ENCODE data around the gene HDLBP.

Gene HDLBP

DNA sequence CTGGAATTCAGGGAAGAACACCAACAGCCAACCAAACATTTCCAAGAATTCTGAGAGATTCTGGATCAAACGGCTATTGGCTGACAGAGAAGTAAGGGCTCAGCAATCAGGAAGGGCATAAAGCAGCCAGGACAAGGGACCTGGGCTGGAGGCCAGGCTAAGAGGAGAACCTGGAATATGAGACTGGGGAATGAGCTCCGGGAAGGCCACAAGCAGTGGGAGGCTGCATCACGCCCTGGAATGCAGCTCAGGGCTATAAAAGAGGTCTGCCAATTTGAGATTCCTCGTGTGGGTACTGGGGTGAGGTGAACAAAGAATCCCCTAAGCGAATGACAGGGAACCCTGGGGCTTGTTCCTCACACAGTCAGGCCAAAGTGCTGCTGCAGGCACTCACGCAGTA is 66.6 kb downstream of the HDLBP start:
- DNase-seq: no peak

GRCh38 chr2:241248289-241248688 is 67.2 kb downstream of the HDLBP start:
- no peak for DNase-seq

DNA sequence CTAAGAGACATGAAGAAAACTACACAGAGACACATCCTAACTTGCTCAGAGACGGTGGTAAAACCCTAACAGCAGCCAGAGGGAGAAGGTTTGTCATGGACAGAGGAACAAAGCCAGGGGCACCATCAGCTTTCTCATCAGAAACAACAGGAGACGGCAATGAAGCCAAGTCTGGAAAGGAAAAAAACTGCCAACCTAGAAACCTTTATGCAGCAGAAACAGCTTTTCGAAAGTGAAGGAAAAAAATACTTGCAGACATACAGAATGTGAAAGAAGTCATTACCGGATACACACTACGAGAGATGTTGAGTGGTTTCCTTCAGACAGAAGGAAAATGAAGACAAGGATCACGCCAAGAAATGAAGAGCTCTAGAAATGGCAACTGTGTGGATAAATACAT is 71.1 kb downstream of the HDLBP start:
- DNase-seq: no peak

- DNase-seq: no peak
Measured at GRCh38 chr2:241242306-241242705, 73.2 kb downstream of the HDLBP start.

GRCh38 chr2:241241669-241242068 is 73.8 kb downstream of the HDLBP start:
- no peak for DNase-seq

DNA sequence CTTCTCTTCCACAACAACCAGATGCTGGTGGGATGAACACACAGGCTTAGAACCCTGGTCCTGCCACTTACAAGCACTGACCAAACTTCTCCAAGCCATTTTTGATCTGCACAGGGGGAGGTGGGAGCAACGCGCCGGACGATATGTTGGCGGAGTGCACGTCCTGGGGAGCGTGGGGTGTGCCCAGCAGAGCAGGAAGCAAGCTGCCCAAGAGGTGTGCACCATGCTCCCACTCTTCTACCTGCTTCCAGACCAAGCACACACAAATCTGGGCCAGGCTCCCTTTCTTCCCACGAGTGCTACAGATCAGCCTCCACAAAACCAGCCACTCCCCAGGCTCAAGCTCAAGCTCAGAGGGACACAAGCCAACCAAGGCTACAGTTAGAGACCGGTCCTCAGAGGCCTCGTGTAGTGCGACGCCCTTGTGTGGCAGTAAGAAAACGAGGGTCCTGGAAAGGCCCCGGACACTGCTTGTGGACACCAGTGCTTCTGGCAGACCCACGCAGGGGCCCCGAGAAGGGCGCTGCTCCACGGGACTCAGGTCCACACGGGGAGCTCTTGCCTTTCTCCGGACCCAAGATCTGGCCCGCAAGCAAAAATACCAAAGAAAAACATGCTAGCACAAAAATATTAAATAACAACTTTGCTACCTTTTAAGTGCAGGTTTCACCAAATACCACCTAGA is 75.0 kb downstream of the HDLBP start:
- DNase-seq: no peak

DNA sequence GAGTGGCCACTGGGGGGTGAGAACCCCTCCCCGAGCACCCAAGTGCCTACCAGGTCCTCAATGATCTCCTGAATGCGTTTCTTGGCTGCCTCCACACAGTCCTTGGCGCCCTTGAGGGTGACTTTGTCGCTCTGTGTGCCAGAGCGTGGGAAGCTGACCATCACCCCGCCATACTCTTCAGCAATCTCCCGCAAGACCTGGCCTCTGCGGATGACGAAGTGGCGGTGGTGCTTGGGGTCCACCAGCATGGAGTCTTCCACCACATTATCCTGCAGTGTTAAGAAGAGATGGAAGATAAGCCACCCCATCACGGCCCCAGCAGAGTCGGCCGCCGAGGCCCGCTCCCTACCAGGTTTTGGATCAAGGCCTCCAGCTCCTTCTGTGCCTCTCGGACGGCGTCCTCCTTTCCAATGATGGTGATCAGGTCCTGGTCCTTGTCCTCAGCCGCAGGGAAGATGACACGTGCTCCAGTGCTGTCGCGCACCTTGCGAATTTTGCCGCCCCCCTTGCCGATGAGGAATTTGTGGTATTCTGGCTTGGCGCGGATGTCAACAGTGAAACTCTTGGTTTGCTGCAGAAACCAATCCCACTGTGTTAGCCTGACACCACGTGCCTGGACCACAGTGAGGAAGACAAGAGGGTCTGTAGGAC is 75.8 kb downstream of the HDLBP start:
- no peak for DNase-seq

GRCh38 chr2:241238693-241239198 is 76.7 kb downstream of the HDLBP start:
- DNase-seq: no peak

GRCh38 chr2:241237949-241238371 is 77.5 kb downstream of the HDLBP start:
- DNase-seq: no peak

DNA sequence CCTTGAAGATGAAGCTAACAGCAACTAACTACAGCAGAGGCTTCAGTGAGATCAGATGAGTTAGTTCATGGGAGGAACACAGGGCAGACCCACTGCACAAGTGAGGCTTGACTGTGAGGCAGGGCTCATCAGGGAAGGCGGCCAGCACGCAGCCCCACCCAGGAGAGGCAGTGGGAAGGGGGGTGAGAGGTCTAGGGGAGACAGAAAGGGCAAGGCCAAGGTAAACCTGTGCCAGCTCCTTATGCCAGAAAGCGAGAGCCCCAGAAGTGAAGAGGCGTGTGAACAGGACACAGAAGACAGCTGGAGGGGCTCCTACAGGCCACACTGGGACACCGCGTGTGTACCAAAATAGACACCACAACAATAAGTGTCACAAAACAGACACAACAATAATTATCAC is 78.4 kb downstream of the HDLBP start:
- no peak for DNase-seq

DNA sequence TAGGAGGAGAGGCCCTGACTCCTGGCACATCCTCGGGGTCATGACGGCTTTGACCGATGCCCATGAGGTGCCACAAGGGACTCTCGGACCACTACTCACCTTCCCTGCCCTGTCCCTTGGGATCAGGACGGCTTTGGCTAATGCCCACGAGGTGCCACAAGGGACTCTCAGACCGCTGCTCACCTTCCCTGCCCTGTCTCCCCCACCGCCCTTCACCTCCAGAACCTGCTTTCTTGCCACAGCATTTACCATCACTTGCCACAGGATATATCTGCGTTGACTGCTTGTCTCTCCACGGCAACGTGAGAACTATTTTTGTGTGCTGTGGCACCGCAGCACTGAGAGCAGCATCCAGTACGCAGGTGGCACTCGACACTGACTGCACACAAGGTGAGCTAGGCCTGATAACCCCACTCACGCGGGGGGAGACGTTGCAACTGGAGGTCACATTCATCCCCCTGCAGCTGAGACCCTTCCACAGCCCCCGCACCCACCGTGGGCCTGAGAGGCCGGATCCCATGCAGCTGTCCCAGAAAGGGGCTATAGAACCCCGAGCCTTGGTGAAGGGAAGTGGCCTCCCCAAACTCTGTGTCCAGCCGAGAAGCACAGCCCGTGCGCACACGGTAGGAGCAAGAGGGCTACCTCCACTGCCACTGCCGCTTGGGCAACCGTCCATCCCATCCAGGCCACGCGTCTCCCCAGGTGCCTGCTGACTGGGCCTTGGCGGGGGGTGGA is 79.4 kb downstream of the HDLBP start:
- no peak for DNase-seq

GRCh38 chr2:241234962-241235740 is 80.3 kb downstream of the HDLBP start:
- DNase-seq: no peak

GRCh38 chr2:241234066-241234790 is 81.2 kb downstream of the HDLBP start:
- no peak for DNase-seq

DNA sequence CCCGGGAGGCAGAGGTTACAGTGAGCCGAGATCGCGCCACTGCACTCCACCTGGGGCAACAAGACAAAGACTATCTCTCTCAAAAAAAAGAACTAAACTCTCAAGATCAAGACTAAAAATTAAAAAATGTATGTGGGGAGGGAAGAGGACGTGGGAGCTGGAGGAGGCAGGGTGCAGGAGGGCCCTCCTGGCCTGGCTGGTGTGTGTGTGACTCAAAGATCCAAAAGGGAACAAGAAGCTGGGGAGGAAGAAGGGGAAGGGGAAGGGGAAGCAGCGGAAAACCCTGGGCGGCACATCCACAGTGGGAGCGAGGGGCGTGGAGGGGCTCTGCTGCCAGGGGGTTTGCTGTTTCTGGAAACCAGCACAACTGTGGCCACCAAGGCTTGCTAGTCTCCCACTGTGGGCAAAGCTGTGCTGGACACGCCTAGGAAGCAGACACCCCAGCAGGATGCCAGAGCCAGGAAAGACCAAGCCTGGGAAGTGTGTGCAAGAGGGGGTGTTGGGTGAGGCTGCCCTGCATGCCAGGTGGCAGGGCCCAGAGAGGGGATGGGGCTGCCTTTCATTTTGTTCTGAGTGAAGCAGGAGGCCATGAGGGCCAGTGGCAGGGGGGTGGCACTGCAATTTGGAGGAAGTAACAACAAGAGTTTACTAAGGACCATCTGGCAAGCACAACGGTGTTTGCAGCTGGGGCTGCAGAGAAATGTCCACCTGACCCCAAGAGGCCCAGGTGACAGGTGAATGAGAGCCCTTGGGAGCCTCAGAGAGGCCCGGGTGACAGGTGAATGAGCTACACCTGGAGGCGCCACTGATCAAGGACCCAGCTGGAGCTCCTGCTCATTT is 82.5 kb downstream of the HDLBP start:
- DNase-seq: no peak

DNA sequence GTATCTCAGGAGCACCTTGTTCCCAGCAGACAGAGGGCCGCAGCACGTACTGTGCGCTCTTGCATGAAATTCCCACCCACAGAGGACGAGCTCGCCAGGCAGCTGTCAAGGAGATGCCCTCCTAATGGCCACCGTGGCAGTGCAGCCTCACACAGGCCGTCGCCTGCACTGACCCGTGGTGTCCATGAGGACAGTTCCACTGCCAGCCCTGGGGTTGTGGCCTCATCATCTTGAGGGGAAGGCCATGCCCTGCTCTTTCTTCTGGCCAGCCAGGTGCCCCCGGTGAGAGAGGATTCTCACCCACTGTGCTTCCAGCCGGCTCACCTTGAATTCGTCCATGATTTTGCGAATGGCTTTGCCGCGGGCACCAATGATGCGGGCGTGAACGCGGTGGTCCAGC is 85.0 kb downstream of the HDLBP start:
- no peak for DNase-seq

DNA sequence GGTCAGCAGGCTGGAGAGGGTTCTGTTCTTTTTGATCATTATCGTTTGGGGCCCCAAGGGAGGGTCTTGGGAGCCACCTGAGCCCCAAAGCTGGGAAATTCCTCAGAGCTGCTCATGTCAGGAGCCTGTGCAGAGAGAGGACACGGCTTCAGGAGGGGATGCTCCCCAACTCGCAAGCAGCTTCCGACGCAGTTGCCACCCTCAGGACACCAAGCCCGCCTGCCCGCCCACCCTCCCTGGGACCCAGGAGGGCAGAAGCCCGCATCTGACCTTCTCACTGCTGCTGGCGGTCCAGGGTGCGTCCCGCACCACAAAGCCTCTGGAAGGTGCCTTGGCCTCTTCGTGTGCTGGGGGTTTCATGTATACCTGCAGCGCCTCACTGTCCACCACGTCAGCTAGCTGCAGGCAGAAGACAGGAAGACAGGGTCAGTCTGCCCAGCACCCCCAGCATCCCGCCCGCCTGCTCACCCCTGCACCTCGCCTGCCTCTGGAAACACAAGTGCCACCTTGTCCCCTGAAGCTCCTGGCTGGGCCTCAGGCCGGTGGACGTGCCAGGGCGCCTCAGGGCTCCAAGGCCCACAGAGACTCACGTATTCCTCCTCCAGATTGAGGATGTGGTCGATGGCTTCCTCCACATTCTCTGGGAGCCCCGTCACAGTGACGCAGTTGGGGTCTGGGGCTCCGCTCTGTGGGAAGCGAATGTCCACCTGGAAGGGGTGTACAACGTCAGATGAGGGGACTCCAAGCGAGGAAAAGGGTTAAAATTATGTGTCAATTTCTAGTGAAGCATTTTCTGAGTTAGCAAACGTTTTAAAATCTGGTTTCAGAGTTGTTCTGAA is 85.7 kb downstream of the HDLBP start:
- no peak for DNase-seq

DNA sequence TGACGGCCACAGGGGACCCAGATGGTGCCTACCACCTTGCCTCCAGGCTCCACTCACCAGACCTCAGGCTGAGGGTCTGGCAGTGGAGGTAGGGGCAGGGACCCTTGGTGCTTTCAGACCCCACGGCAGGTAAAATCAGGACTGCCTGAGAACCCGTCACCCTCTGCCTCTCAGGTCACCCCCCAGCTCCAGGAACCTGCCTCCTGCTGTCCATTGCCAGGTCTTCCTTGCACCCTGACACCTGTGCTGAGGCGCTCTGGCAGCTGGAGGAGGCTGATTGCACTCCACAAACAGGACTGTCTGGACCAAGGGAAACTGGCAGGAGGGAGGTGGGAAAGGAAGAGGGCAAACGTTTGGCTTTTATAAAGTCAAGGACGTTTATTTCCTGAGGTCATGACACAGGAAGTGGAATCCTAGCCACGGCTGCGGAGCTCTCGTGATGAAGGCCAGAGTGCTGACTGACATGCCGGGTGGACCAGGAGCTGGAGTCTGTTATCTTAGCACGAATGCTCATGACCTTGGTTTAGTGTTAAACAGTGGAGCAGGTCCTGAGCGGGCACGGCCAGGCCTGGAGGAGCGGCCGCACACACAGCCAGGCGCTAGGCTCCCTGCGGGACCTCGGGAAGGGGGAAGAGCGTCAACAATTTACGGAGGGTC is 86.5 kb downstream of the HDLBP start:
- DNase-seq: no peak

DNA sequence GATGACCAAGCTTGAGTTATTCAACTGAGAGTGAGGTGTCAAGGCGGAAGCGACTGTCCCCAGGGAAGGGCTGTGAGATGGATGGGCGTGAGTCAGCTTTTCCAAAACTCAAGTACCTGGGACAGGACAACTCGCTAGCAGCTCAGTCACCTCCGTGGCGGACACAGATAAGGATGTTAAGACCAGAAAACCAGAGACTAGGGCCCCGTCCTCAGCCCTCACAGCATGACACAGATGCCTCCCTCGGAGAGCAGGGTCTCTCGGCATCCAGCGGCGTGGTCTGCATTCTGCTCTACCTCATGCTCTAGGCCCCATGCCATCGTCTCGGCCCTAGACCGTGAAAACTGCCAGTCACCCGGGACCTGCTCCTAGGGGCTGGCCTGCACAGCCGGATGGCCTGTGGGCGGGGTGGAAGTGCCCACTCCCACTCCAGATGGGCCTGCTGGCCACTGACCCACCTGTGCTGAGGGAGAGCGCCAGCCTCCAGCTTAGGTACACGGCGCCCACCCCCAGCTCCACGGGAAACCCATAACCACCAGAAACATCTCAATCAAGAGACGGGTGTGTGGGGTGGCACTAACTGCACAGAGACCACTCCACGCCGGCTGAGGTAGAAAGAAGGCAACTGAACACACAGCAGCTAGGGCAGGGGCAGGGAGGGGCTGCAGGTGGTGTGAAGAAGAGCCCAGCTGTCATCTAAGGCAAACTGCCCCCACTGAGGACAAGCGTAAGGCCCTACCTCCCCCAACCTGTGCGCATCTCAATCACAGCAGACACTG is 87.2 kb downstream of the HDLBP start:
- DNase-seq: peak; percentile 42

DNA sequence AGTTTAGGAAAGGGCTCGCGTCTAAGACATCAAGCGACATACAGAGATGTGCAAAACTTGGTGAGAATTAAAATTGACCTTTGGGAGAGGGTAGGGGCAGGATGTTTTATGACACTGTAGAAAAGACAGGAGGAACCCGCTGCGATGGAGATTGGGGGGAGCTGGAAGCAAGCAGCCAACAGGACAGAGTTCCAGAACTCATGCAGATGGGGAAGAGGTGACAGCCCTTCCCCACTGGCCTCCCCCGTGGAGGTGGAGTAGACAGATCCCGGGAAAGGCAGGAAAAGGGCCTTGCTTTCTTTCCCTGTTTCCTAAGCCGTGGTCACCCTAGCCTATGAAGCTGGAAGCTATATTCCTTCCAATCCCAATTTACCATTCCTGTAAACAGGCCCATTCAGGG is 87.9 kb downstream of the HDLBP start:
- no peak for DNase-seq

Measured in fibroblast of skin of right biceps (primary cell).